Astrocyte of the cerebellum (primary cell): ENCODE data around the gene TMEM167B.

Experiments used
- DNase-seq: peaks from one replicate; pipeline ENCODE4 v3.0.0-alpha.2; 2011; ENCODE audit warnings: low read depth
- H3K4me3 ChIP-seq: 2 replicates; pipeline ENCODE4 v1.5.1; 2011; ENCODE audit warnings: mild to moderate bottlenecking, low read depth, low read length, moderate library complexity
- in situ Hi-C: cut with HindIII; loops from 2 replicates; pipeline ENCODE4 v1.10.0; 2017; ENCODE audit warnings: low sequenced_read_pairs
- TF ChIP-seq, protein P1 (sequence below): IDR thresholded peaks from 2 replicates; pipeline ENCODE4 v1.5.1; 2012; ENCODE audit warnings: low read length, low read depth, moderate library complexity, mild to moderate bottlenecking; ENCODE audit errors: missing control alignments

TMEM167B gene

DNA sequence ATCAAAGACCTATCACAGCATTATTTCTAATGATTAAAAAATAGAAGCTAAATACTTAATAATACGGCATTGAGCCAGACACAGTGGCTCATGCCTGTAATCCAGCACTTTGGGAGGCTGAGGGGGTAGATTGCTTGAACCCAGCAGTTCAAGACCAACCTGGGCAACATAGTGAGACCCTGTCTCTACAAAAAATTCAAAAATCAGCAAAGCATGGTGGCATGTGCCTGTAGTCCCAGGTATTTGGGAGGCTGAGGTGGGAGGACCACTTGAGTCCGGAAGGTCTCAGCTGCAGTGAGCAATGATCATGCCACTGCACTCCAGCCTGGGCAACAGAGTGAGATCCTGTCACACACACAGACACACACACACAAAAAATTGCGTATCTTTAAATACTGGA lies 25.4 kb upstream of the TMEM167B start:
- no peak for DNase-seq
- no peak overlapping the region for H3K4me3 ChIP-seq
- in situ Hi-C loops = no loop called here
- TF ChIP-seq, protein P1, sequence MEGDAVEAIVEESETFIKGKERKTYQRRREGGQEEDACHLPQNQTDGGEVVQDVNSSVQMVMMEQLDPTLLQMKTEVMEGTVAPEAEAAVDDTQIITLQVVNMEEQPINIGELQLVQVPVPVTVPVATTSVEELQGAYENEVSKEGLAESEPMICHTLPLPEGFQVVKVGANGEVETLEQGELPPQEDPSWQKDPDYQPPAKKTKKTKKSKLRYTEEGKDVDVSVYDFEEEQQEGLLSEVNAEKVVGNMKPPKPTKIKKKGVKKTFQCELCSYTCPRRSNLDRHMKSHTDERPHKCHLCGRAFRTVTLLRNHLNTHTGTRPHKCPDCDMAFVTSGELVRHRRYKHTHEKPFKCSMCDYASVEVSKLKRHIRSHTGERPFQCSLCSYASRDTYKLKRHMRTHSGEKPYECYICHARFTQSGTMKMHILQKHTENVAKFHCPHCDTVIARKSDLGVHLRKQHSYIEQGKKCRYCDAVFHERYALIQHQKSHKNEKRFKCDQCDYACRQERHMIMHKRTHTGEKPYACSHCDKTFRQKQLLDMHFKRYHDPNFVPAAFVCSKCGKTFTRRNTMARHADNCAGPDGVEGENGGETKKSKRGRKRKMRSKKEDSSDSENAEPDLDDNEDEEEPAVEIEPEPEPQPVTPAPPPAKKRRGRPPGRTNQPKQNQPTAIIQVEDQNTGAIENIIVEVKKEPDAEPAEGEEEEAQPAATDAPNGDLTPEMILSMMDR = no peak

DNA sequence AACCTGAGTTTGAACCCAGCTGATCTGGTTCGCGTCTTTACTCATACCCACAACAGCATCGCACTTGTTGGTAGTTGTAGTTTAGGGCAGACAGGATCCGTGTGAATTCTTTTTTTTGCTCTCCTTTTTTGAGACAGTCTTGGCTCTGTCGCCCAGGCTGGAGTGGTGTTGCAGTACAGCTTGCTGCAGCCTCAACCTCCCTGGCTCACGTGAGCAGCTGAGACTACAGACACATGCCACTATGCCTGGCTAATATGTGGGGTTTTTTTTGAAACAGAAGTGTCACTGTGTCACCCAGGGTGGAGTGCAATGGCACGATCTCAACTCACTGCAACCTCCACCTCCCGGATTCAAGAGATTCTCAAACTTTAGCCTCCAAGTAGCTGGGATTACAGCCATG lies 22.7 kb upstream of the TMEM167B start:
- TF ChIP-seq, protein P1 = no peak

DNA sequence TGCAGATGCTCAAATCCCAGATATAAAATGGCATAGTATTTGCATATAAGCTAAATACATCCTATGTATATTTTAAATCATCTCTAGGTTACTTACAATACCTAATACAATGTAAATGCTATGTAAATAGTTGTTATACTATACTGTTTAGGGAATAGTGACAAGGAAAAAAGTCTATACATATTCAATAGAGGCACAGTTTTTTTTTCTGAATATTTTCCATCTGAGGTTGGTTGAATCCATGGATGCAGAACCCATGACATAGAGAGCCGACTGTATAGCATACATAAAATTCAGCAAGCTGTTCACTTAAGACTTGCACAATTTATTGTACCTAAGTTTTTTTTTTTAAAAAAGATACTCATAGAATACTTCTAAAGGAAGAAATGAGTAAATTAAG lies 21.3 kb upstream of the TMEM167B start:
- no peak for DNase-seq
- in situ Hi-C loops = no loop called here
- TF ChIP-seq, protein P1 = no peak
- no peak overlapping the region for H3K4me3 ChIP-seq

More for the DNA sequence above, 22.7 kb upstream of the TMEM167B start:
- in situ Hi-C loops = no loop called here
- H3K4me3 ChIP-seq = no peak overlapping the region
- no peak for DNase-seq

DNA sequence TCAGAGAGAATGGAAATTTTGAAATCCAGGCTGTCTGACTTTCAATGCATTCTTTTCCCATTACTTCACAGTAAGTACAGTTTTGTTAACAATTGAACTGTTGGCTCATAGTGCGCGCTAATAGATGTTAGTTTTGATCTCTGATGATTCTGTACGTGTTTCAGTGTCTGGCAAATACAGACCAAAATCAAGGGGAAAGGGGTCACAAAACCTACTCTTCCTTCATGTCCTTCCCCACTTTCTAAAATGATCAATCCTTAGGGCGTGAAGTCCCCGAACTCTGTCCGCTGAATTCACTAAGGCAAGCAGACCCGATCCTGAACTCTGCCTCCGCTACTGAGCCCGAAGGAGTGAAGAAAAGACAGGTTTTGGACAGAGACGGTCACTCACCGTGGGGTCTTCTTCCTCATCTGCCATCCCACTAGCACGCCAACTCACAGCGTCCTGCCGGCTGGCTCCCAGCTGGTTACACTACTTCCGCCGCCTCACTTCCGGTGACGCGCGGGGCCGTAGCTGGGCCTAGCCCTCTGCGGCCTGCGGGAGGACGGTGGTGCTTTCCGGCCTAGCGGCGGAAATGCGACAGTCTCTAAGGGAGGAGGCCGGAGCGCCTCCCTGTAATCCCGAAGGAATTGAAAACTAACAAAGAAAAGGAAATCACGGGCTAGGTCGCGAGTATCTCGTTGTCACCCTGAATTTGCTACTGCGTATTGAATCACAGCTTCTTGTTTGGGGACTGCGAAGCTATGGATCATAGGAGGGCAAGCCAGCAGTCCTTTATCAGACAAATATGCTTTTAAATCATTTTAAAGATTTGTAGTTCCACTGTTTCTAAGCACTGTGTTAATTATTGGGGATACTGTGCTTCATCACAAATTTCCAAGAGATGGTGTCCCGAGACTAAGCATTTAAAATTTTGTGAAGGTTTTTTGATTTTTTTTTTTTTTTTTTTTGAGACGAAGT lies 14.8 kb upstream of the TMEM167B start, which contains the start of gene TAF13:
TSS of gene TAF13 (minus strand) at position 473 of the 960 bp plus-strand sequence. CDS start at position 417, 56 bp downstream.
- in situ Hi-C loops = no loop called here
- H3K4me3 ChIP-seq = peak within 1 kb of the TSS; percentile 63
- peak; percentile 82 for DNase-seq
- TF ChIP-seq, protein P1 = peak; percentile 17

DNA sequence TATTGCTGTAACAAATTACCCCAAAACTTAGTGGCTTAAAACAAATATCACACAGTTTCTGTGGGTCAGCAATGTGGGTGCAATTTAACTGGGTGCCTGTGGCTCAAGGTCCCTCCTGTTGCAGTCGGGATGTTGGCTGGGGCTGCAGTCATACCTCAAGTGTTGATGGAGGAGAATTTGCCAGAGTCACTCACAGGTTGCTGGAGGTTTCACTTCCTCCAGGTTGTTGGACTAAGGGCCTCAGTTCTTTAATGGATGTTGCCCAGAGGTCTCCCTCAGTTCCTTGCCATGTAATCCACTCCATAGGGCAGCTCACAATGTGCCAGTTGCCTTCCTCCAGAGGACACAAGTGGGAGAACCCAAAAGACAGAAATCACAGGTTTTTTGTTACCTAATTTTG lies 12.2 kb upstream of the TMEM167B start:
- DNase-seq = no peak
- in situ Hi-C loops = no loop called here

DNA sequence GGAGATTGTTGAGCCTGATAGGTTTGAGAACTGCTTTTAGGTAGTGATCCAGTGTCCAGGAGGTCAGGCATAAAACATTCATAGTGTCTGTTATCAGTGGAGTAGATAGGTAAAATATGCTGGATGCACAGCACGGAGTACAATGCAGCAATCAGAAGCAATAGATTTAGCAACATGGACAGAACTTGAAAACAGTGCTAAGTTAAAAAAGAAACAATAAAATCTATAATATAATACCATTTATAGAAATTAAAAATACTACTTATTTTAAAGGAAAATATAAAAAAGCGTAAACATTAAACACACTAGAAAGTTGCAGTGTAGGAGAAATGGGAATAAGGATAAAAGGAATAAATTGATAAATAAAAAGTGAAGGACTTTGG lies 11.3 kb upstream of the TMEM167B start:
- no peak for DNase-seq
- TF ChIP-seq, protein P1 = no peak
- in situ Hi-C loops = no loop called here
- no peak overlapping the region for H3K4me3 ChIP-seq

More for the DNA sequence above, 12.2 kb upstream of the TMEM167B start:
- no peak overlapping the region for H3K4me3 ChIP-seq
- TF ChIP-seq, protein P1 = no peak
